ENCODE measurements around the gene ZBTB46.

ZBTB46 gene

DNA sequence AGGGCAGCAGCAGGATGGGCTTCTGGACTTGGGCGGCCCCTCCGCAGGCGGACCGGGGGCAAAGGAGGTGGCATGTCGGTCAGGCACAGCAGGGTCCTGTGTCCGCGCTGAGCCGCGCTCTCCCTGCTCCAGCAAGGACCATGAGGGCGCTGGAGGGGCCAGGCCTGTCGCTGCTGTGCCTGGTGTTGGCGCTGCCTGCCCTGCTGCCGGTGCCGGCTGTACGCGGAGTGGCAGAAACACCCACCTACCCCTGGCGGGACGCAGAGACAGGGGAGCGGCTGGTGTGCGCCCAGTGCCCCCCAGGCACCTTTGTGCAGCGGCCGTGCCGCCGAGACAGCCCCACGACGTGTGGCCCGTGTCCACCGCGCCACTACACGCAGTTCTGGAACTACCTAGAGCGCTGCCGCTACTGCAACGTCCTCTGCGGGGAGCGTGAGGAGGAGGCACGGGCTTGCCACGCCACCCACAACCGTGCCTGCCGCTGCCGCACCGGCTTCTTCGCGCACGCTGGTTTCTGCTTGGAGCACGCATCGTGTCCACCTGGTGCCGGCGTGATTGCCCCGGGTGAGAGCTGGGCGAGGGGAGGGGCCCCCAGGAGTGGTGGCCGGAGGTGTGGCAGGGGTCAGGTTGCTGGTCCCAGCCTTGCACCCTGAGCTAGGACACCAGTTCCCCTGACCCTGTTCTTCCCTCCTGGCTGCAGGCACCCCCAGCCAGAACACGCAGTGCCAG, 134.3 kb downstream of the ZBTB46 start, which contains the start of gene TNFRSF6B:
Gene TNFRSF6B, plus strand, starts transcription at position 25 of the 729 bp plus-strand sequence. Its CDS starts 116 bp downstream, at position 141.
- Histone ChIP-seq H3K4me2 (ENCODE audit: low read depth, low read length, poor library complexity, severe bottlenecking) (no peak within 1 kb of the TSS), H3K27ac (ENCODE audit: low read depth, low read length) (no peak within 1 kb of the TSS), H4K20me1 (ENCODE audit: low read depth, low read length) (no peaks in the 10 kb centered on the region), H3K4me3 (ENCODE audit: insufficient read depth, low read length, poor library complexity, severe bottlenecking) (no peak within 1 kb of the TSS), H2AFZ (ENCODE audit: low read depth, low read length, severe bottlenecking) (no peak within 1 kb of the TSS), H3F3A (ENCODE audit: insufficient read depth) (no peaks in the 10 kb centered on the region), H3K27me3 (ENCODE audit: low read length) (no peaks in the 10 kb centered on the region), H3K9ac (ENCODE audit: low read length) (no peak within 1 kb of the TSS), H3K9me3 (ENCODE audit: insufficient read depth, low read length) (no peaks in the 10 kb centered on the region), H3K36me3 (ENCODE audit: low read length) (no peaks in the 10 kb centered on the region), H3K9me2 (replicated peaks; ENCODE audit: insufficient read depth, low read length) (no peaks in the 10 kb centered on the region), H3K79me2 (ENCODE audit: insufficient read depth, low read length) (no peaks in the 10 kb centered on the region)
- TF ChIP-seq EZH2phosphoT487 (conservative IDR thresholded peaks at IDR 0.05; ENCODE audit: low read length) (no peak), CTCF (IDR thresholded peaks at IDR 0.05; ENCODE audit: insufficient read depth, low read length, poor library complexity, severe bottlenecking) (no peak)

GRCh38 chr20:63696306-63696627, 134.8 kb downstream of the ZBTB46 start:
- H4K20me1 ChIP-seq (ENCODE audit: low read depth, low read length), result no peaks in the 10 kb centered on the region
- no peaks in the 10 kb centered on the region for H3K9me2 ChIP-seq (replicated peaks; ENCODE audit: insufficient read depth, low read length)
- H3K4me3 ChIP-seq (ENCODE audit: insufficient read depth, low read length, poor library complexity, severe bottlenecking), result no peak overlapping the region
- TF ChIP-seq EZH2phosphoT487 (conservative IDR thresholded peaks at IDR 0.05; ENCODE audit: low read length), result no peak
- no peak for TF ChIP-seq CTCF (IDR thresholded peaks at IDR 0.05; ENCODE audit: insufficient read depth, low read length, poor library complexity, severe bottlenecking)
- no peak overlapping the region for H3K9ac ChIP-seq (ENCODE audit: low read length)
- no peaks in the 10 kb centered on the region for H3K36me3 ChIP-seq (ENCODE audit: low read length)
- H3K9me3 ChIP-seq (ENCODE audit: insufficient read depth, low read length), result no peaks in the 10 kb centered on the region
- H3K79me2 ChIP-seq (ENCODE audit: insufficient read depth, low read length), result no peaks in the 10 kb centered on the region
- H3F3A ChIP-seq (ENCODE audit: insufficient read depth), result no peaks in the 10 kb centered on the region
- no peaks in the 10 kb centered on the region for H3K27me3 ChIP-seq (ENCODE audit: low read length)
- no peak overlapping the region for H3K4me2 ChIP-seq (ENCODE audit: low read depth, low read length, poor library complexity, severe bottlenecking)
- no peak overlapping the region for H2AFZ ChIP-seq (ENCODE audit: low read depth, low read length, severe bottlenecking)
- H3K27ac ChIP-seq (ENCODE audit: low read depth, low read length), result no peak overlapping the region

DNA sequence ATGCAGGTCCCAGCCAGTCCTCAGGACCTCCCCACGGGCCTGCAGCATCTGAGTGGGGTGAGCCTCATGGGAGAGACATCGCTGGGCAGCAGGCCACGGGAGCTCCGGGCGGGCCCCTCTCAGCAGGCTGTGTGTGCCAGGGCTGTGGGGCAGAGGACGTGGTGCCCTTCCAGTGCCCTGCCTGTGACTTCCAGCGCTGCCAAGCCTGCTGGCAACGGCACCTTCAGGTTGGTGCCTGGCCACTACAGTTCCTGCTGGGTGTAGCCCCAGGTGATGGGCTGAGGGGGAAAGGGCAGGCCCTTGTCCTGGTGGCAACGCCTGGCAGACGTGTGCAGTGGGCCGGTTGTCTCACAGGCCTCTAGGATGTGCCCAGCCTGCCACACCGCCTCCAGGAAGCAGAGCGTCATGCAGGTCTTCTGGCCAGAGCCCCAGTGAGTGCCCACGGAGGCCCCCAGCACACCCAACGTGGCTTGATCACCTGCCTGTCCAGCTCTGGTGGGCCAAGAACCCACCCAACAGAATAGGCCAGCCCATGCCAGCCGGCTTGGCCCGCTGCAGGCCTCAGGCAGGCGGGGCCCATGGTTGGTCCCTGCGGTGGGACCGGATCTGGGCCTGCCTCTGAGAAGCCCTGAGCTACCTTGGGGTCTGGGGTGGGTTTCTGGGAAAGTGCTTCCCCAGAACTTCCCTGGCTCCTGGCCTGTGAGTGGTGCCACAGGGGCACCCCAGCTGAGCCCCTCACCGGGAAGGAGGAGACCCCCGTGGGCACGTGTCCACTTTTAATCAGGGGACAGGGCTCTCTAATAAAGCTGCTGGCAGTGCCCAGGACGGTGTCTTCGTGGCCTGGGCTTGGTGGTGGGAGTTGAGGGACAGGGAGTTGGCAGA, 135.4 kb downstream of the ZBTB46 start:
- no peaks in the 10 kb centered on the region for H3K79me2 ChIP-seq (ENCODE audit: insufficient read depth, low read length)
- no peak overlapping the region for H3K9ac ChIP-seq (ENCODE audit: low read length)
- H3K27ac ChIP-seq (ENCODE audit: low read depth, low read length), result no peak overlapping the region
- H3K9me2 ChIP-seq (replicated peaks; ENCODE audit: insufficient read depth, low read length), result no peaks in the 10 kb centered on the region
- no peaks in the 10 kb centered on the region for H4K20me1 ChIP-seq (ENCODE audit: low read depth, low read length)
- H3K4me3 ChIP-seq (ENCODE audit: insufficient read depth, low read length, poor library complexity, severe bottlenecking), result no peak overlapping the region
- H3K9me3 ChIP-seq (ENCODE audit: insufficient read depth, low read length), result no peaks in the 10 kb centered on the region
- H3K36me3 ChIP-seq (ENCODE audit: low read length), result no peaks in the 10 kb centered on the region
- no peaks in the 10 kb centered on the region for H3F3A ChIP-seq (ENCODE audit: insufficient read depth)
- TF ChIP-seq EZH2phosphoT487 (conservative IDR thresholded peaks at IDR 0.05; ENCODE audit: low read length), result no peak
- no peak for TF ChIP-seq CTCF (IDR thresholded peaks at IDR 0.05; ENCODE audit: insufficient read depth, low read length, poor library complexity, severe bottlenecking)
- H3K27me3 ChIP-seq (ENCODE audit: low read length), result no peaks in the 10 kb centered on the region
- H2AFZ ChIP-seq (ENCODE audit: low read depth, low read length, severe bottlenecking), result no peak overlapping the region
- H3K4me2 ChIP-seq (ENCODE audit: low read depth, low read length, poor library complexity, severe bottlenecking), result no peak overlapping the region

Measured in SU-DHL-6 (cell line).